GM19025 (cell line): Measurements from ENCODE around the gene EEF1A2.

Experiments
- ATAC-seq: cut with Tn5 transposase; IDR thresholded peaks from one replicate; pipeline ENCODE4 v1.9.1; 2021; ENCODE audit warnings: mild to moderate bottlenecking, low read depth, moderate library complexity; ENCODE audit not compliant: unreplicated experiment

The EEF1A2 gene

DNA sequence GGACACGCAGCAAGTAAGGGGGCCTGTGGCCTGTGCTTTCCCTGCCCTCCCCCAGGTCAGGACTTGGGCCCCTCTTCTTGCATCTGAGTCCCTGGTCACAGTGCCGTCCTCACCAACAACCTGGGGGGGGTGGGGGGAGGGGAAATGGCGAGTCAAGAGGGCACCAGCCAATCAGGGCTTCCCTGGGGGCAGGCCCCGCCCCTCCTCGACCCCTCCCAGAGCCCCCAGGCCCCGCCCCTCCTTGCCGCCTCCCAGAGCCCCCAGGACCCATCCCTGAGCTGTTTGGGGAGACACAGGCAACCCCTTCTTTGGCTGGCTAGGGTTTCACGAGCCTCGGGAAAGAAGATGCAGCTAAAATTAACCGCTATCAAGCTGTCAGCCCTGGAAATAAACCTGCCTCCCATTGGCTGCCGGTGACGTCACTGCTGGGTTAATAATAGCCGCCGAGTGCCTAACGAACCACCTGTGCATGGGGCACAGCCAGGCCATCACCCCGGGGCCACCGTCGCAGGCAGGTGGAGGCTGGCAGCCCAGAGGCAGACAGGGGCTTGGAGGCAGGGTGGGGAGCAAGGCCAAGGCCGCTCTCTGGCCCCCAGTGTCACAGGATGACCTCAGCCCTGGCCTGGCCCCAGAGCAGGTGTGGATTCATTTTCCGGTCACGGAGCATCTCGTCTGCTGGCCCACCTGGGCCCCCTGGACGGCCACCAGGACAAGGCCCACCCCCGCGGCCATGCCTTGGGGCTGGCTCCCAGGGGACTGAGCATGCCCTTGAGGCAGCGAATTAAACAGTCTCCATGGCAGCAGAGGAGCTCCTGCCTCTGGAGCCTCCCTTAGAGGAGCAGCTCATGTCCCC lies 3.2 kb upstream of the EEF1A2 start:
- no peak for ATAC-seq

- no peak for ATAC-seq
These were observed 2.3 kb upstream of the EEF1A2 start for GRCh38 chr20:63500902-63501817.

- ATAC-seq: no peak
These were observed 1.4 kb upstream of the EEF1A2 start for GRCh38 chr20:63500151-63500901.

DNA sequence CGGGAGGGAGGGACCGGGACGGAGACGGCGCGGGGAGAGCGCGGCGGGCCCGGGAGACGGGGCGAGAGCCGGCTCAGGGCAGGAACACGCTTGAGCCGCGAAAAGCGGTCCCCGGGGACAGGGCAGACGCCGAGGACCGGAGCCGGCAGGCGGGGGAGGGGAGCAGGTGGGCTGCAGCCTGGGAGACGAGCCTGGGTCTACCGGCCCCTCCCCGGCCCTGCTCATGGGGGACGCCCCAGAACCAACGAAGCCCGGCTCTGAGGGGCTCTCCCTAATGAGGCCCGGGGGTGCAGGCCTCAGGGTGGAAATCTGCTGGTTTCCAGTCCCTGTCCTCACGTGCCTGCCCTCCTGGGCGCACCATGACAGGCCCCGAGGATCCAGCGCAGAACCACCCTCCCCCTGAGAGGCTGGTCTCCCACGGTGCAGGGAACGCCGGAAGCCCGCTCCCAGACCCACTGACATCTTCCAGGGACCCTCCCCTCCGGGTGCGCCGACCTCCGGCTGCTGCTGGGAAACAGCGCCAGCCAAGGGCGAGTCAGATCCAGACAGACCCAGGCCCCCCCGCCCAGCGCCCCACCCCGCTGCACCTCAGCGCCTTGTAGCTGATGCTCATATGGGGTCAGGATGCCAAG lies 571 bp upstream of the EEF1A2 start:
- ATAC-seq: no peak

DNA sequence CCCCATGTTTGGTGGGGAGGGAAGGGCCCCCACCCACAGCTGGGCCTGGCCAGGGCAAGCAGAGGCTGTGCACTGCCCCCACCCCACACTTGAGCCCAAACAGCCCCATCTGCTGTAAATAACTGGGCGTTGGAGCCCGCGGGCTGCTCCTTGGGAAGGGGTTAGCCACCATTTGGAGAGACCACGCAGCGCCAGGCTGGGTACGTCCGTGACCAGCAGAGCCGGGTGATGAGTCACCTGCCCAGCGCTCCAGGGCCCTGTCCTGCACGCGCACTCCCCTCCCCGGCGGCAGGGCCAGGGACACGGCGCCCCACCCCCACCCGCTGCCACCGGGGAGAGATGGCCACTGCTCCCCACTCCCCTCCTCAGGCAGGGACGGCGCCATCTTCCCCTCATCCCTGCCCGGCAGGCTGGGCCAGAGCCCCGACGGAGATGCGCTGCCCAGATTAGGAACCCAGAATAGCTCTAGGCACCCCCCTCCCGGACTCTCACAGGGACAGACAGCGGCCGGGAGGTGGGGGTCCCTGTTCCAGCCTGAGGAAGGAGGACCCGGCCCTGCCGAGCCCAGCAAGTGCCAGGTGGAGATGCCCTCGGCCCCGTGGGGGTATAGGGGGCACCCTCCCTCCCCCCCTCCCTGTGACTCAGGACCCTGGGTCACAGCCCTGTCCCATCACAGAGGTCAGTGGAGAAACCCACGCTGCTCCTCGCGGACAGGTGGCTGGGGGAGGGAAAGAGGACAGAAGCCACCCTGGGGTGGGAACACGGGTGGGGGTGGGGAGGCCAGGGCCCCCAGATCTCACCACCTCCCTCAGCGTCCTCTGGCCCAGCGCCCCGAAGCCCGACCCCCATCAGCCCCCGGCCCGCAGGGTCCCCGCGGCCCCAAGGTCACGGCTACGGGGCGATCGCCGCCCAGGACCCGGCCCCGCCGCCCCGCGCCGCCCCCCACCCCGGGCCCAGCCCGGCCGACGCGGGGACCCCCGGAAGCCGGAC lies 642 bp downstream of the EEF1A2 start:
- ATAC-seq: no peak

DNA sequence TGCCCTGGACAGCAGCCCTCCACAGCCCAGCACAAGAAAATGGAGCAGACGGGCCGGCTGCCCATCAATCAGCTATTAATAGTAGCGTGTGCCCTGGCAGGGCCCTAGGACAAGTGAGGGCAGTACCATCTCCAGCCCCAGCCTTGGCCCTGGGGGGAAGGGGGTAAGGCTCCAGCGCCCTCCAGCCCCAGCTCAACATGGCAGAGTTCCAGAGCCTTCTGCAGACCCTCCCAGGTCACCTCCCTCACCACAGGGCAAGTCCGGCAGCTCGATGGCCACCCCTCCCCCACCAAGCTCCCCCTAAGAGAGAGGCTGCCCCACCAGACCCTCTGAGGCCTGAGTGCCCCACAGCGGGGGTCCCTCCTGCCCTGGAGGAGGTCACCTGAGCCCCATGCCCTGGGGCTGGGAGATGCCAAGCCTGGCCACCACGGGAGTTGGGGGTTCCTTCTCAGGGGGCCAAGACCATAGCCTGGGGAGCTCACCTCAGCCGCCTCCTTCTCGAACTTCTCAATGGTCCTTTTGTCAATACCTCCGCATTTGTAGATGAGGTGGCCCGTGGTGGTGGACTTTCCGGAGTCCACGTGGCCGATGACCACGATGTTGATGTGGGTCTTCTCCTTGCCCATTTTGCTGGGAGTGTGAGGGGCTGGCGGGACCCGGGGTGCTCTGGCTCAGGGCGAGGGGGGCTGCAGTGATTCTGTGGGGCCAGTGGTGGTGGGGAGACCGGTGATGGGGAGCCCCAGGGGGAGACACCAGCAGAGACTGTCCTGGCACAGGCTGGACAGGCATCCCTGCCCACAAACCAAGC lies 1.5 kb downstream of the EEF1A2 start:
- no peak for ATAC-seq

GRCh38 chr20:63496596-63497120 lies 2.2 kb downstream of the EEF1A2 start:
- no peak for ATAC-seq

DNA sequence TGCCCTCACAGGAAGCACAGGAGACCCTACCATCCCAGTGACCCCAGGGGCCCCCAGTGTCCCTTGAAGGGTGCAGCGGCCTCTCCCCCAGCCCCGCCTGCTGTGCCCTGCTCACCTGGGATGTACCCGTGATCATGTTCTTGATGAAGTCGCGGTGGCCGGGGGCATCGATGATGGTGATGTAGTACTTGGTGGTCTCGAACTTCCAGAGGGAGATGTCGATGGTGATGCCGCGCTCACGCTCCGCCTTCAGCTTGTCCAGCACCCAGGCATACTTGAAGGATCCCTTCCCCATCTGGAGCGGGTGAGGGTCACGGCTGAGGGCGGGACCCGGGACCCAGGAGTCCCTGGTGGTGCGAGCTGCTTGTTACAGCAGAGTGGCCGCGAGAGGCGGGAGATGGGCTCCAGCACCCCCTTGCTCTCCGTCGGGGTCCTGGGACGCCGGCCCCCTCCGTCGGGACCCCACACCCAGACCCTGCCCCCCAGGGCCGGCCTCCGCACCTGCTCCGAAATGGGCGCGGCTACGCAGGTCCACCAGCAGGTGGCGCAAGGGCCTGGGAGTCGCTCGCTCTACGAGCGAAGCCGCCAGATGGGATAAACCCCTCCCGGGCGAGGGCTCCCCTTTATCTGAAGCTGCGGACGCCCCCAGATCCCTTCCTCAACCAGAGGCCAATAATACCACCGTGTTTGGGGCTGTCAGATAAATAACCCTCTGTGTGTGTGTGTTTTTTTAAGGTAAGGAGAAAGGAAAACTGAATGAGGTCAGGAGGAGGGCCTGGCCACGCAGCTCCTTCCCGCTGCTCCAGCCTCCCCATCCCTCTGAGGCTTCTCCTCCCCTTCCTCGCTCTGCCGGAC lies 2.9 kb downstream of the EEF1A2 start:
- ATAC-seq: no peak

- ATAC-seq: no peak
These were observed 3.6 kb downstream of the EEF1A2 start for GRCh38 chr20:63495167-63495720.

DNA sequence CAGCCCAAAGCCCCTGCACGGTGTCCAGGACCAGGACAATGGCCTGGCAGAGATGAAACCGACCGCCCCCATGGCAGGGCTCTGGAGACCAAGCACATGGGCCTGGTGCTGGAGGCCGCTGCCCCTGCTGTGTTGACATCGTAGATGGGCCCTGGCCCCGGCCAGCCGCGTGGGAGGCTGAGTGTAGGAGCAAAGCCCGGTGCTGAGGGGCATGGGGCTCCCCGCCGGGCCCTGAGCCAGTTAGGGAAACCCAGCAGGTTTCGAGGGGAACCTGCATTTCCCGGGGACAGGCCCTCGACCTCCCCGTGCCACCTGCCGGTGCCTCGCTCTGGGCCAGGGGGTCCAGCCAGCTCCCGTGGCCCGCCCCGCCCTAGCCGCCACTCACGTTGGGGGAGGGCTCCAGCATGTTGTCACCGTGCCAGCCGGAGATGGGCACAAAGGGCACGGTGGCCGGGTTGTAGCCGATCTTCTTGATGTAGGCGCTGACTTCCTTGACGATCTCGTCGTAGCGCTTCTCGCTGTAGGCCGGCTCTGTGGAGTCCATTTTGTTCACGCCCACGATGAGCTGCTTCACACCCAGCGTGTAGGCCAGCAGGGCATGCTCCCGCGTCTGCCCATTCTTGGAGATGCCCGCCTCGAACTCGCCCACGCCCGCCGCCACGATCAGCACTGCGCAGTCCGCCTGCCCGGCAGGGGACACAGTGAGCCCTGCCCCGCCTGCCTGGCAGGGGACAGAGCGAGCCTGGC lies 4.3 kb downstream of the EEF1A2 start:
- ATAC-seq: no peak

GRCh38 chr20:63494084-63494419 lies 4.8 kb downstream of the EEF1A2 start:
- no peak for ATAC-seq

DNA sequence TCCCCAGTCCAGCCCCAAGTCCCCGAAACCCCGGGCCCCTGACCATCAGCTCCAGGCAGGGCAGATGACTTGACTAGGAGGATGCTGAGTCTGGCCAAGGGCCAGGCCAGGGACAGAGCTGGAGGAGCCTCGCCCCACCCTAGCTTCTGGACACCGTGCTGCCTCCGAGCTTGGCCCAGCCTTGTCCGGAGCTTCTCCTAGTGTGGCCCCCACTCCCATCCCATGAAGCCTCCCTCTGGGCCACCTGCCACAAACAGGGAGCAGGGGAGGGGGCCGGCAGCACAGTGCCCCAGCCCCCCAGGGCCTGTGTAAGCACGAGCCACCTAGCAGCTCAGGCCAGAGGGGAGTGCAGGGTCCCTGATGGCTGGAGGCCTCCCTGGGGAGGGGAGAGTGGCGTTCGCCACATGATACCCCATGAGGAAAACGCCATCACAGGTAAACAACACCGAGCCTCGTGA lies 5.3 kb downstream of the EEF1A2 start:
- no peak for ATAC-seq

- ATAC-seq: no peak
These were observed 5.9 kb downstream of the EEF1A2 start for GRCh38 chr20:63492982-63493381.

DNA sequence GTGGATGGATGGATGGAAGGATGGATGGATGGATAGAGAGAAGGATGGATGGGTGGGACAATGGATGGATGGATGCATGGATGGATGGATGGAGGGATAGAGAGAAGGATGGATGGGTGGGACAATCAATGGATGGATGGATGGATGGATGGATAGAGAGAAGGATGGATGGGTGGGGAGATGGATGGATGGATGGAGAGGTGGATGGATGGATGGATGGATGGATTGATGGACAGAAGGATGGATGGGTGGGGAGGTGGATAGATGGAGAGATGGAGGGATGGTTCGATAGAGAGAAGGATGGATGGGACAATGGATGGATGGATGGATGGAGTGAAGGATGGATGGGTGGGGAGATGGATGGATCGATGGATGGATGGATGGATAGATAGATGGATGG lies 6.4 kb downstream of the EEF1A2 start:
- no peak for ATAC-seq

DNA sequence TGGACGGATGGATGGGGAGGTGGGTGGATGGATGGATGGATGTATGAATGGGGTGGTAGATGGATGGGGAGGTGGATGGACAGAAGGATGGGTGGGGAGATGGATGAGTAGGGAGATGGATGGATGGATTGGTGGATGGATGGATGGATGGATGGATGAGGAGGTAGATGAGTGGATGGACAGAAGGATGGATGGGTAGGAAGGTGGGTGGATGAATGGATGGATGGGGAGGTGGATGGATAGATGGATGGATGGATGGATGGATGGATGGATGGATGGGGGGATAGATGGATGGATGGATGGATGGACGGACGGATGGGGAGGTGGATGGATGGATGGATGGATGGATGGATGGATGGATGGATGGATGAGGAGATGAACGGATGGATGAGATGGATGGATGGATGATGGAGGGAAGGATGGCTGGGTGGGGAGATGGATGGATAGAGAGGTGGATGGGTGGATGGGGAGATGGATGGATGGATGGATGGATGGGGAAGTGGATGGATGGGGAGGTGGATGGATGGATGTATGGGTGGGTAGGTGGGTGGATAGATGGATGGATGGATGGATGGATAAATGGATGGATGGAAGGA lies 7.2 kb downstream of the EEF1A2 start:
- ATAC-seq: no peak

- ATAC-seq: no peak
These were observed 7.8 kb downstream of the EEF1A2 start for GRCh38 chr20:63491078-63491477.
